Gastroesophageal sphincter (tissue), 4 donors: ENCODE results near the gene CHST12. TPM values are rescaled to one million over a fixed set of nuclear protein-coding genes. Genes with fewer than 3 reads are reported as not detected.

Source experiments
- ATAC-seq: fragments of 150-250 bp; one replicate; pipeline ENCODE4 v1.9.1; 2016; ENCODE audit warnings: mild to moderate bottlenecking, moderate library complexity
- H3K27ac ChIP-seq, 4 donors: fragments of 200-600 bp; sonication (generic) in 3 of 4; 1 replicate in 3 of 4; 2 replicates in 1 of 4; pipeline ENCODE4 v1.5.1; 2016 to 2019
- H3K27me3 ChIP-seq: fragments of 200-600 bp; sonication (generic); one replicate; pipeline ENCODE4 v1.5.1; 2019
- H3K36me3 ChIP-seq, 2 donors: fragments of 200-600 bp; sonication (generic); one replicate each; pipeline ENCODE4 v1.5.1; 2019; ENCODE audit warnings: control low read depth in 1 of 2
- H3K4me1 ChIP-seq, 3 donors: fragments of 200-600 bp; sonication (generic); 1 replicate in 2 of 3; 2 replicates in 1 of 3; pipeline ENCODE4 v1.5.1; 2016 to 2019; ENCODE audit warnings: control low read depth in 2 of 3
- H3K4me3 ChIP-seq, 2 donors: fragments of 200-600 bp; sonication (generic); one replicate each; pipeline ENCODE4 v1.5.1; 2019; ENCODE audit warnings: mild to moderate bottlenecking in 1 of 2, moderate library complexity in 1 of 2
- H3K9me3 ChIP-seq, 3 donors: fragments of 200-600 bp; sonication (generic); one replicate each; pipeline ENCODE4 v1.5.1; 2017 to 2019; ENCODE audit warnings: control low read depth in 2 of 3
- CTCF ChIP-seq, 4 experiments: fragments of 200-600 bp in 2 of 4; fragments of 450-650 bp in 2 of 4; sonication (generic) in 1 of 4; IDR thresholded peaks; one replicate each; pipeline ENCODE4 v1.5.1; 2017 to 2019; ENCODE audit warnings: antibody characterized with exemption in 4 of 4, mild to moderate bottlenecking in 2 of 4, moderate library complexity in 2 of 4
- EP300 ChIP-seq: sonication (generic); formaldehyde crosslinking; IDR thresholded peaks from one replicate; pipeline ENCODE4 v1.6.1; 2017; ENCODE audit warnings: antibody characterized with exemption, mild to moderate bottlenecking
- POLR2A ChIP-seq, 2 donors: fragments of 450-650 bp; IDR thresholded peaks; one replicate each; pipeline ENCODE4 v1.6.1; 2017; ENCODE audit warnings: antibody characterized with exemption in 2 of 2, mild to moderate bottlenecking in 2 of 2, moderate library complexity in 1 of 2
- POLR2AphosphoS5 ChIP-seq: sonication (generic); formaldehyde crosslinking; IDR thresholded peaks from one replicate; pipeline ENCODE4 v1.6.1; 2017; ENCODE audit warnings: antibody characterized with exemption
- WGBS, 2 donors: methylation state at CpG; one replicate each; pipeline ENCODE4 v1.1.5; 2018; ENCODE audit warnings: low coverage in 1 of 2; 5-methylcytosine and 5-hydroxymethylcytosine counted together
- total RNA-seq, 4 donors: library from RNA; depleted of rRNA; stranded (reverse); fragments of >200 nt; gene quantifications; one replicate each; pipeline ENCODE4 v1.1.0, GENCODE V29; 2016

CHST12 gene
- total RNA-seq, 4 donors from 2014 or later = 8.3 to 18.3 (median 13.4) TPM

- Histone ChIP-seq H3K36me3 (peaks cover 0 to 63% of the 10 kb centered on the region in 2 donors), H3K4me3 (no peak overlapping the region), H3K9me3 (no peaks in the 10 kb centered on the region), H3K4me1 (peaks cover 0 to 11% (median 8%) of the 10 kb centered on the region in 3 donors), H3K27me3 (no peaks in the 10 kb centered on the region), H3K27ac (peak overlapping the region in 2 of 4 donors; percentile 16 to 37)
- ATAC-seq = no peak
- WGBS, 2 donors = 90 to 95% methylated on average over 4 to 8 of the region's 13 CpGs
- TF ChIP-seq POLR2A (IDR thresholded peaks at IDR 0.05) (no peak), EP300 (no peak), CTCF (IDR thresholded peaks at IDR 0.05) (no peak), POLR2AphosphoS5 (no peak)
These were observed 35.4 kb downstream of the CHST12 start for GRCh38 chr7:2438775-2439174.

- 58 to 68% methylated on average over 7 to 8 of the region's 21 CpGs for WGBS, 2 donors
- Histone ChIP-seq H3K4me1 (peaks cover 0 to 26% (median 8%) of the 10 kb centered on the region in 3 donors), H3K4me3 (no peak overlapping the region), H3K9me3 (no peaks in the 10 kb centered on the region), H3K27ac (no peak overlapping the region), H3K36me3 (peaks cover 0 to 45% of the 10 kb centered on the region in 2 donors), H3K27me3 (no peaks in the 10 kb centered on the region)
- TF ChIP-seq EP300 = no peak
- no peak for TF ChIP-seq CTCF (IDR thresholded peaks at IDR 0.05)
- no peak for TF ChIP-seq POLR2A (IDR thresholded peaks at IDR 0.05)
- TF ChIP-seq POLR2AphosphoS5 = no peak
- no peak for ATAC-seq
These were observed 37.3 kb downstream of the CHST12 start for GRCh38 chr7:2440608-2441245.

GRCh38 chr7:2441430-2442058 is 38.1 kb downstream of the CHST12 start:
- 81 to 100% methylated on average over 2 to 4 of the region's 5 CpGs for WGBS, 2 donors
- no peak for TF ChIP-seq EP300
- TF ChIP-seq POLR2A (IDR thresholded peaks at IDR 0.05) = no peak
- no peak for TF ChIP-seq CTCF (IDR thresholded peaks at IDR 0.05)
- TF ChIP-seq POLR2AphosphoS5 = no peak
- ATAC-seq = no peak
- Histone ChIP-seq H3K36me3 (peaks cover 0 to 41% of the 10 kb centered on the region in 2 donors), H3K9me3 (no peaks in the 10 kb centered on the region), H3K4me1 (peaks cover 0 to 26% (median 8%) of the 10 kb centered on the region in 3 donors), H3K27ac (no peak overlapping the region), H3K4me3 (no peak overlapping the region), H3K27me3 (no peaks in the 10 kb centered on the region)

- TF ChIP-seq CTCF (IDR thresholded peaks at IDR 0.05) (no peak), EP300 (no peak), POLR2AphosphoS5 (no peak), POLR2A (IDR thresholded peaks at IDR 0.05) (no peak)
- H3K4me3 ChIP-seq = no peak overlapping the region
- ATAC-seq = no peak
- H3K27me3 ChIP-seq = no peaks in the 10 kb centered on the region
- peaks cover 0 to 27% of the 10 kb centered on the region in 2 donors for H3K36me3 ChIP-seq
- WGBS, 2 donors = 97 to 100% methylated on average over 2 to 9 of the region's 9 CpGs
- H3K9me3 ChIP-seq = no peaks in the 10 kb centered on the region
- H3K4me1 ChIP-seq = peaks cover 0 to 19% (median 5%) of the 10 kb centered on the region in 3 donors
- H3K27ac ChIP-seq = no peak overlapping the region
These were observed 40.1 kb downstream of the CHST12 start for GRCh38 chr7:2443491-2443890.

GRCh38 chr7:2444476-2444875 is 41.1 kb downstream of the CHST12 start:
- peaks cover 0 to 19% of the 10 kb centered on the region in 2 donors for H3K36me3 ChIP-seq
- H3K9me3 ChIP-seq = no peaks in the 10 kb centered on the region
- ATAC-seq = peak; percentile 72
- peak overlapping the region in 3 of 4 donors; percentile 46 to 58 (median 51) for H3K27ac ChIP-seq
- no peak overlapping the region for H3K4me3 ChIP-seq
- H3K27me3 ChIP-seq = no peaks in the 10 kb centered on the region
- H3K4me1 ChIP-seq = peaks cover 0 to 15% (median 0%) of the 10 kb centered on the region in 3 donors
- no peak for TF ChIP-seq POLR2A (IDR thresholded peaks at IDR 0.05)
- TF ChIP-seq EP300 = no peak
- TF ChIP-seq POLR2AphosphoS5 = no peak
- TF ChIP-seq CTCF (IDR thresholded peaks at IDR 0.05) = no peak
- 38 to 39% methylated on average over 2 to 3 of the region's 3 CpGs for WGBS, 2 donors
